Upper lobe of right lung (tissue), 1 donor: ENCODE data around the gene ACADL. TPM values are rescaled to one million over a fixed set of nuclear protein-coding genes. Genes with fewer than 3 reads are reported as not detected.
A peak's percentile ranks its signal among the peaks of the same experiment; 100 is the strongest.

Source experiments
- ATAC-seq: fragments of 200-7000 bp; cut with Tn5 transposase; one replicate; pipeline ENCODE4 v1.9.1; 2020; ENCODE audit warnings: mild to moderate bottlenecking, moderate library complexity
- DNase-seq: peaks from one replicate; pipeline ENCODE4 v3.0.0-alpha.2; 2020
- H3K27ac ChIP-seq: fragments of 200-600 bp; one replicate; pipeline ENCODE4 v1.8.0; 2022
- H3K27me3 ChIP-seq: fragments of 200-600 bp; one replicate; pipeline ENCODE4 v1.8.0; 2022; ENCODE audit warnings: mild to moderate bottlenecking
- H3K36me3 ChIP-seq: fragments of 200-600 bp; one replicate; pipeline ENCODE4 v1.8.0; 2022
- H3K4me1 ChIP-seq: fragments of 200-600 bp; one replicate; pipeline ENCODE4 v1.8.0; 2022
- H3K4me3 ChIP-seq: fragments of 200-600 bp; one replicate; pipeline ENCODE4 v1.8.0; 2022; ENCODE audit warnings: mild to moderate bottlenecking
- H3K9me3 ChIP-seq: fragments of 200-600 bp; one replicate; pipeline ENCODE4 v1.8.0; 2022
- CTCF ChIP-seq: fragments of 200-600 bp; IDR thresholded peaks from one replicate; pipeline ENCODE4 v1.8.0; 2022; ENCODE audit warnings: antibody characterized with exemption
- intact Hi-C: fragments of 100-400 bp; cut with DNase I; formaldehyde crosslinking; loops from one replicate; pipeline ENCODE4 v1.11.0; 2022
- total RNA-seq: library from RNA; stranded (reverse); fragmentation: NEBNext Ultra II Directional; extraction: Animal tissue kit (Norgen Biotek cat#: 25700); gene quantifications from one replicate; pipeline ENCODE4 v1.2.1, GENCODE V29; 2021
- donor health status: DM: no; HTN: yes; CAD: no; lungs with severe emphysema.

The ACADL gene
- total RNA-seq, 1 donor from 2014 or later, result 41.6 TPM

DNA sequence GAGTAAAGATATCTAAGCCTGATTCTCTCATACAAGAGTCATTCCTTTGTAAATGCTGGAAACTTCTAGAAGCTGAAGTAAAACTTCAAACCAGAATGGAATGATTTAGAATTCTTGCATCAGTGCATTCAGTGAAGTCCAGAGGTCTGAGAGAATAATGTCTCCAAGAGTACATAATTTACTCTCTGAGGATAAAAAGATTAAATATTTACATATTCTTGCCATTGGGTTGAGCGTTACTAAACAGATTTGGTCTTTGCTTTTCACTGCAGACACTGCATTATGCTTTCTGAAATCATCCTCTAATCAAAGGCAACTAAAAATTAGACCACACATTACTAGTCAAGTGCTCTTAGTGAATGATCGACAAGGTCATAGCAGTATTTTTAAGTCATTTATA lies 27.5 kb downstream of the ACADL start:
- no peak overlapping the region for H3K27ac ChIP-seq
- intact Hi-C loops, result loop anchor here (10.0 kb wide), 1 partner anchor 133 kb away; no protein-coding TSS in a partner anchor
- H3K36me3 ChIP-seq, result no peaks in the 10 kb centered on the region
- H3K4me1 ChIP-seq, result peaks cover 3% of the 10 kb centered on the region
- TF ChIP-seq CTCF, result no peak
- DNase-seq (no peak), ATAC-seq (no peak)
- no peak overlapping the region for H3K4me3 ChIP-seq
- H3K9me3 ChIP-seq, result no peaks in the 10 kb centered on the region
- no peaks in the 10 kb centered on the region for H3K27me3 ChIP-seq

GRCh38 chr2:210195101-210195852 lies 30.0 kb downstream of the ACADL start:
- Histone ChIP-seq H3K4me3 (peak overlapping the region; percentile 17), H3K27ac (no peak overlapping the region), H3K9me3 (no peaks in the 10 kb centered on the region), H3K27me3 (no peaks in the 10 kb centered on the region), H3K36me3 (no peaks in the 10 kb centered on the region), H3K4me1 (peaks cover 3% of the 10 kb centered on the region)
- DNase-seq (no peak), ATAC-seq (peak; percentile 53)
- peak; percentile 74 for TF ChIP-seq CTCF
- intact Hi-C loops, result loop anchor here (10.0 kb wide), 1 partner anchor 130 kb away; no protein-coding TSS in a partner anchor

DNA sequence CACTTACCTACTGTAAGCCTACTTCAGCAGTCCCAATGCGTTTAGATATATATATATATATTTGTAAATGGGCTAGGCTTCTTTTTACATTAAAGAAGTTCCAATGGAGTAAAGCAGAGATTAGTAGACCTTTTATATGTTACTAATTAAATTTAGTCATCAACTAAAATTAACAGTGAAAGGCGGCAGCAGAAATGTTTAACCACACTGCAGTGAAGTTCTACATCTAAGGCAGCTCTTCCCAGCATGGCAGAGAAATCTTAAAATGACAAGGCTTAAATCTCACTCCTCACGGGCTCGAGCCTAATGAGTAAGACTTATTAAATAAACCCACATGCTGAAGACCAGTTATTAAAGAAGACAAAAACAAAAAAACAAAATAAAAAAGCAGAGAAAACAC lies 34.9 kb downstream of the ACADL start:
- no peak overlapping the region for H3K27ac ChIP-seq
- peaks cover 1% of the 10 kb centered on the region for H3K9me3 ChIP-seq
- no peak for TF ChIP-seq CTCF
- intact Hi-C loops, result loop anchor here (10.0 kb wide), 1 partner anchor 126 kb away; no protein-coding TSS in a partner anchor
- H3K27me3 ChIP-seq, result no peaks in the 10 kb centered on the region
- no peaks in the 10 kb centered on the region for H3K4me1 ChIP-seq
- H3K36me3 ChIP-seq, result no peaks in the 10 kb centered on the region
- DNase-seq, result no peak
- H3K4me3 ChIP-seq, result no peak overlapping the region
- no peak for ATAC-seq

DNA sequence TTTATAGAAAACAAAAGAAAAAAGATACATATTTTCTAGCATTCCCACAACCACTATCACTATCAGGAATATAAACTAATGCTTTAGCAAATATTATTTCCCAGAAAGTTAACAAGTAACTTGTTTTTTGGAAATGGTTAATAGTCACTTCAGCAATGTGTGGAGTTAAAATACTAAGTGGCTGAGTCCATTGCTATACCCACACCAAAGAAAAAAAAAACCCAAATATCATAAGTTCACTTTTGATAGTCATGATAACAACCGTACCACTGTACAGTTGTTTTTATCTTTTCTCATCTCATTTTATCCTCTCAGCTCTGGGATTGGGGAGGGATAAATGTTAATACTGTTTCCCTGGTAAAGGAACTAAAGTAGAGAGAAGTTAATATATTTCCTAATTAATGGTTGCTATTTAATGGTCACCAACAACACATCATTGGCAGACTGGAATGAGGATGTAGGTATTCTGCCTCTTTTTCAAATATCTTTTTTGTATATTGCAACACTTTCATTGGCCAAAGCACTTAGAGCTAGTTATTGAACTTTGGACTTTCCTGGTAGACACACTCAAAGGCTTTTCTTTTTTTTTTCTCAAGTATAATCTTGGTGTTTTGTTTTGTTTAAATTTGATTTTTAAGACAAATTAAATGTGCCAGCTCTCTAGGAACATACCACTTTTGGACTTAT lies 35.7 kb downstream of the ACADL start:
- intact Hi-C loops, result loop anchor here (10.0 kb wide), 1 partner anchor 125 kb away; no protein-coding TSS in a partner anchor
- DNase-seq (no peak), ATAC-seq (peak; percentile 36)
- H3K36me3 ChIP-seq, result no peaks in the 10 kb centered on the region
- no peaks in the 10 kb centered on the region for H3K4me1 ChIP-seq
- H3K9me3 ChIP-seq, result peaks cover 6% of the 10 kb centered on the region
- no peak for TF ChIP-seq CTCF
- no peaks in the 10 kb centered on the region for H3K27me3 ChIP-seq
- H3K4me3 ChIP-seq, result no peak overlapping the region
- no peak overlapping the region for H3K27ac ChIP-seq

- ATAC-seq, result no peak
- Histone ChIP-seq H3K27ac (no peak overlapping the region), H3K9me3 (peaks cover 10% of the 10 kb centered on the region), H3K4me1 (no peaks in the 10 kb centered on the region), H3K4me3 (no peak overlapping the region), H3K27me3 (no peaks in the 10 kb centered on the region), H3K36me3 (no peaks in the 10 kb centered on the region)
- intact Hi-C loops, result no loop called here
- DNase-seq, result no peak
- no peak for TF ChIP-seq CTCF
These were observed 36.5 kb downstream of the ACADL start for GRCh38 chr2:210188755-210189154.
